SK-N-SH treated with all-trans-retinoic acid at 6 μM for 48 hours (cell line): Measurements from ENCODE around the gene ZNF154.

Source experiments
- ARNTL ChIP-seq: fragments of 450-650 bp; formaldehyde crosslinking; IDR thresholded peaks from 2 replicates; pipeline ENCODE4 v1.5.0; 2020; ENCODE audit warnings: low read depth, mild to moderate bottlenecking, moderate library complexity, borderline replicate concordance
- CSDC2 ChIP-seq: fragments of 250-450 bp; sonication (Bioruptor Pico); IDR thresholded peaks from 2 replicates; pipeline ENCODE4 v1.5.0; 2020; ENCODE audit warnings: mild to moderate bottlenecking, moderate library complexity
- ESRRG ChIP-seq: fragments of 250-450 bp; sonication (Bioruptor Pico); IDR thresholded peaks from 2 replicates; pipeline ENCODE4 v1.6.1; 2021; ENCODE audit warnings: mild to moderate bottlenecking
- OSR1 ChIP-seq: fragments of 250-450 bp; sonication (Bioruptor Pico); IDR thresholded peaks from 2 replicates; pipeline ENCODE4 v1.8.0; 2022; ENCODE audit warnings: moderate library complexity, mild to moderate bottlenecking, inconsistent platforms
- PATZ1 ChIP-seq: fragments of 250-450 bp; sonication (Bioruptor Pico); IDR thresholded peaks from 2 replicates; pipeline ENCODE4 v1.8.0; 2020; ENCODE audit warnings: mild to moderate bottlenecking, moderate library complexity, borderline replicate concordance
- POU6F1 ChIP-seq: fragments of 250-450 bp; sonication (Bioruptor Pico); IDR thresholded peaks from 2 replicates; pipeline ENCODE4 v1.8.0; 2021; ENCODE audit warnings: low read depth, mild to moderate bottlenecking, moderate library complexity, borderline replicate concordance
- PPARA ChIP-seq: fragments of 250-450 bp; sonication (Bioruptor Pico); IDR thresholded peaks from 2 replicates; pipeline ENCODE4 v1.5.0; 2020; ENCODE audit warnings: mild to moderate bottlenecking, borderline replicate concordance
- ZFP3 ChIP-seq: fragments of 250-450 bp; sonication (Bioruptor Pico); IDR thresholded peaks from 2 replicates; pipeline ENCODE4 v1.5.0; 2020; ENCODE audit warnings: mild to moderate bottlenecking, moderate library complexity
- ZFP30 ChIP-seq: fragments of 450-650 bp; formaldehyde crosslinking; IDR thresholded peaks from 2 replicates; pipeline ENCODE4 v1.5.0; 2022; ENCODE audit warnings: mild to moderate bottlenecking, moderate library complexity
- ZNF565 ChIP-seq: fragments of 450-650 bp; formaldehyde crosslinking; conservative IDR thresholded peaks from 2 replicates; pipeline ENCODE4 v1.5.0; 2020; ENCODE audit warnings: low read depth, mild to moderate bottlenecking, moderate library complexity
- ZNF70 ChIP-seq: fragments of 450-650 bp; formaldehyde crosslinking; IDR thresholded peaks from 2 replicates; pipeline ENCODE4 v1.5.0; 2020; ENCODE audit warnings: mild to moderate bottlenecking, moderate library complexity
- ZNF8 ChIP-seq: fragments of 450-650 bp; formaldehyde crosslinking; IDR thresholded peaks from 2 replicates; pipeline ENCODE4 v1.5.0; 2020; ENCODE audit warnings: mild to moderate bottlenecking, moderate library complexity

- TF ChIP-seq ARNTL (CRISPR knock-in tag) (no peak), PATZ1 (CRISPR knock-in tag) (no peak), POU6F1 (CRISPR knock-in tag) (no peak), ESRRG (no peak), ZNF70 (no peak), PPARA (CRISPR knock-in tag) (no peak), ZFP30 (CRISPR knock-in tag) (no peak), ZNF565 (CRISPR knock-in tag) (no peak), ZFP3 (CRISPR knock-in tag) (no peak), OSR1 (CRISPR knock-in tag) (no peak), CSDC2 (no peak), ZNF8 (CRISPR knock-in tag) (no peak)
These were observed 52.7 kb downstream of the ZNF154 start for GRCh38 chr19:57656346-57656745.
